Upper lobe of right lung (tissue), 1 donor: ENCODE measurements around the gene AHI1. TPM values are rescaled to one million over a fixed set of nuclear protein-coding genes. Genes with fewer than 3 reads are reported as not detected.

ENCODE experiments used
- ATAC-seq: fragments of 200-7000 bp; cut with Tn5 transposase; one replicate; pipeline ENCODE4 v1.9.1; 2020; ENCODE audit warnings: mild to moderate bottlenecking, moderate library complexity
- DNase-seq: peaks from one replicate; pipeline ENCODE4 v3.0.0-alpha.2; 2020
- H3K27ac ChIP-seq: fragments of 200-600 bp; one replicate; pipeline ENCODE4 v1.8.0; 2022
- H3K27me3 ChIP-seq: fragments of 200-600 bp; one replicate; pipeline ENCODE4 v1.8.0; 2022; ENCODE audit warnings: mild to moderate bottlenecking
- H3K36me3 ChIP-seq: fragments of 200-600 bp; one replicate; pipeline ENCODE4 v1.8.0; 2022
- H3K4me1 ChIP-seq: fragments of 200-600 bp; one replicate; pipeline ENCODE4 v1.8.0; 2022
- H3K4me3 ChIP-seq: fragments of 200-600 bp; one replicate; pipeline ENCODE4 v1.8.0; 2022; ENCODE audit warnings: mild to moderate bottlenecking
- H3K9me3 ChIP-seq: fragments of 200-600 bp; one replicate; pipeline ENCODE4 v1.8.0; 2022
- intact Hi-C: fragments of 100-400 bp; cut with DNase I; formaldehyde crosslinking; loops from one replicate; pipeline ENCODE4 v1.11.0; 2022
- total RNA-seq: library from RNA; stranded (reverse); fragmentation: NEBNext Ultra II Directional; extraction: Animal tissue kit (Norgen Biotek cat#: 25700); gene quantifications from one replicate; pipeline ENCODE4 v1.2.1, GENCODE V29; 2021
- TF ChIP-seq, protein P1 (sequence below): fragments of 200-600 bp; IDR thresholded peaks from one replicate; pipeline ENCODE4 v1.8.0; 2022; ENCODE audit warnings: antibody characterized with exemption
- donor health status: DM: no; HTN: yes; CAD: no; lungs with severe emphysema.

Gene AHI1
- total RNA-seq, 1 donor from 2014 or later = 33.4 TPM

DNA sequence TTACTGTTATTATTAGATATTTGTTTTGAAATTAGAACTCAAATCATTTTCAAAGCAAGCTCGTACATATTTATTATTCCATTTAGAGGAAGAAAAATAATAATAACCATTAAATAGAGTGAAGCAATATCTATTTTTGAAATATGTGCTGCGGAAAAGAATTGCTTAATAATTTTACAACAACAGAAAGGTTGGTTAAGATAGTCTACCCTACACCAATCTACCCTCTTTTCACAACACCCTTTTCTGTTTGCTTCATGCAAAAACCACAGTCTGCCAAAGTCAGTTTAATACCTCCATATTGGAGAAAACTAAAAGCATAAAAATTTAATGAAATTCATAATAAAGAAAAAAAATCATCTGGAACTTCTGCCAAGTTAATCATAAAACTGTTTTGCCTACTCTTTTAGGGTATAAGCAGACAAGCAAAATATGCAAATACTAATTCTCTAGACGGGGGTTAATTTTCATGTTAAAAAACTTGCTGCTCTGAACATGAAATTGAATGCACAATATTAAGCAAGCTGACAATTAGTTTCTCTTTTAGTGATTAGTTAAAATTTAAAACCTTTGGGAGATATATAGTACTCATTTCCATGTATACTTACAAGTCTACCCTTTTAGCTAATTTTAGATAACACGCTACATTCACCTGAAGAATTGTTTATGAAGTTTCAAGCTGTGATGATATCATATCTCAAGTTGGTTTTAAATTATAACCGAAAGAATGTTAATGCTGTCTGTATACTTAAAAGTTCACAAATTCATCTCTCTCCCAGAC lies 100.2 kb downstream of the AHI1 start:
- TF ChIP-seq, protein P1, sequence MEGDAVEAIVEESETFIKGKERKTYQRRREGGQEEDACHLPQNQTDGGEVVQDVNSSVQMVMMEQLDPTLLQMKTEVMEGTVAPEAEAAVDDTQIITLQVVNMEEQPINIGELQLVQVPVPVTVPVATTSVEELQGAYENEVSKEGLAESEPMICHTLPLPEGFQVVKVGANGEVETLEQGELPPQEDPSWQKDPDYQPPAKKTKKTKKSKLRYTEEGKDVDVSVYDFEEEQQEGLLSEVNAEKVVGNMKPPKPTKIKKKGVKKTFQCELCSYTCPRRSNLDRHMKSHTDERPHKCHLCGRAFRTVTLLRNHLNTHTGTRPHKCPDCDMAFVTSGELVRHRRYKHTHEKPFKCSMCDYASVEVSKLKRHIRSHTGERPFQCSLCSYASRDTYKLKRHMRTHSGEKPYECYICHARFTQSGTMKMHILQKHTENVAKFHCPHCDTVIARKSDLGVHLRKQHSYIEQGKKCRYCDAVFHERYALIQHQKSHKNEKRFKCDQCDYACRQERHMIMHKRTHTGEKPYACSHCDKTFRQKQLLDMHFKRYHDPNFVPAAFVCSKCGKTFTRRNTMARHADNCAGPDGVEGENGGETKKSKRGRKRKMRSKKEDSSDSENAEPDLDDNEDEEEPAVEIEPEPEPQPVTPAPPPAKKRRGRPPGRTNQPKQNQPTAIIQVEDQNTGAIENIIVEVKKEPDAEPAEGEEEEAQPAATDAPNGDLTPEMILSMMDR = no peak
- Histone ChIP-seq H3K36me3 (no peaks in the 10 kb centered on the region), H3K27ac (no peak overlapping the region), H3K27me3 (no peaks in the 10 kb centered on the region), H3K4me3 (no peak overlapping the region), H3K9me3 (no peaks in the 10 kb centered on the region), H3K4me1 (no peaks in the 10 kb centered on the region)
- no peak for ATAC-seq
- intact Hi-C loops = no loop called here
- no peak for DNase-seq

- H3K27ac ChIP-seq = no peak overlapping the region
- no peaks in the 10 kb centered on the region for H3K27me3 ChIP-seq
- no peak for DNase-seq
- no peaks in the 10 kb centered on the region for H3K36me3 ChIP-seq
- no peaks in the 10 kb centered on the region for H3K9me3 ChIP-seq
- H3K4me1 ChIP-seq = no peaks in the 10 kb centered on the region
- H3K4me3 ChIP-seq = no peak overlapping the region
- intact Hi-C loops = no loop called here
- TF ChIP-seq, protein P1 = no peak
- ATAC-seq = no peak
Observed at GRCh38 chr6:135395136-135395535, 102.4 kb downstream of the AHI1 start.

GRCh38 chr6:135393289-135393688 lies 104.3 kb downstream of the AHI1 start:
- Histone ChIP-seq H3K27me3 (no peaks in the 10 kb centered on the region), H3K4me3 (no peak overlapping the region), H3K36me3 (no peaks in the 10 kb centered on the region), H3K4me1 (no peaks in the 10 kb centered on the region), H3K27ac (no peak overlapping the region), H3K9me3 (no peaks in the 10 kb centered on the region)
- intact Hi-C loops = no loop called here
- TF ChIP-seq, protein P1 = no peak
- ATAC-seq = no peak
- DNase-seq = no peak

DNA sequence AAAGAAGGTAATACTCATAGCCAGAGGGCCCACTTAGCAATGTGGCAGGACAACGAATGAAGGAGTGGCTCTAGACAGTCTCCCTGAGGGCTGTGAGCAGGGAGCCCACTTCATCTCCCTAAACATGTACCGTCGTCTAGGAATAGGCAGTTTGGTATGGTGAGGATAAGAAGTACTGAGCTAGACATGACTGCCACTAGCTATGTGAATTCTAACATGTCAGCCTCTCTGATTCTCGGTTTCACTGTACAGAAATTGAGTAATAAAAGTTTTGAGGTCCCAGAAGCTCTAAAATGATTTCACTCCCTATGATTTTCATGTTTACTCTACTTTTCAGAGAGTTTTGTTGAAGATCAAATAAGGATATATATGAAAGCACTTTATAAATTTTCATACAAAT lies 107.1 kb downstream of the AHI1 start:
- DNase-seq (no peak), ATAC-seq (no peak)
- Histone ChIP-seq H3K36me3 (no peaks in the 10 kb centered on the region), H3K4me1 (no peaks in the 10 kb centered on the region), H3K27ac (no peak overlapping the region), H3K4me3 (no peak overlapping the region), H3K9me3 (no peaks in the 10 kb centered on the region), H3K27me3 (no peaks in the 10 kb centered on the region)
- TF ChIP-seq, protein P1 = no peak
- intact Hi-C loops = no loop called here

DNA sequence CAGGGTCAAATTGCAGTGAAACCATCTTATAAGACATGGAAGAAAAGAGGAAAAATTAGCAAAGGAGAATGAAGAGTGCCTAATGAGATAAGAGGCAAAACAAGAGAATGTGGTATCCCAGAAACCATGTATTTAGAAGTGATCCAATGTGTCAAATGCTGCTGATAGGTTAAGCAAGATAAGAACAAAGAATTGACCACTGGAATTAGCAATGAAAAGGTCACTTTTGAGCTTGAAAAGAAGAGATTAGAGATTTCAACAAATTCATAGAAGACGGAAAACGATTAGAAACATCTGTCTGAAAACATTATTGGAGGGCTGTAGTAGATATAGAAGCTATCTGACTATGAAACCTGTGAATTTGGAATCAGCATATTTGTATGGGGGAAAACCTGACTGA lies 112.2 kb downstream of the AHI1 start:
- DNase-seq (no peak), ATAC-seq (no peak)
- Histone ChIP-seq H3K27ac (no peak overlapping the region), H3K4me3 (no peak overlapping the region), H3K27me3 (no peaks in the 10 kb centered on the region), H3K9me3 (no peaks in the 10 kb centered on the region), H3K4me1 (no peaks in the 10 kb centered on the region), H3K36me3 (no peaks in the 10 kb centered on the region)
- TF ChIP-seq, protein P1 = no peak
- intact Hi-C loops = no loop called here
